GM21737 (cell line): ENCODE data around the gene KDM5A.
"Not testable (repeated sequence)": the region's sequence is repeated elsewhere in the genome, so short reads cannot be mapped to it uniquely, and the experiment has no call there.

ENCODE experiments used
- ATAC-seq: cut with Tn5 transposase; IDR thresholded peaks from one replicate; pipeline ENCODE4 v1.9.1; 2021; ENCODE audit warnings: mild to moderate bottlenecking, moderate library complexity; ENCODE audit not compliant: unreplicated experiment

KDM5A gene

GRCh38 chr12:334125-334524 is 55.0 kb downstream of the KDM5A start:
- ATAC-seq: no peak

- ATAC-seq: no peak
Measured at GRCh38 chr12:332581-333205, 56.4 kb downstream of the KDM5A start.

- ATAC-seq: no peak
Measured at GRCh38 chr12:331287-331686, 57.8 kb downstream of the KDM5A start.

- no peak for ATAC-seq
Measured at GRCh38 chr12:325906-326305, 63.2 kb downstream of the KDM5A start.

- no peak for ATAC-seq
Measured at GRCh38 chr12:323507-323906, 65.6 kb downstream of the KDM5A start.

GRCh38 chr12:321606-322326 is 67.4 kb downstream of the KDM5A start:
- no peak for ATAC-seq

- ATAC-seq: no peak
Measured at GRCh38 chr12:318759-319515, 70.2 kb downstream of the KDM5A start.

GRCh38 chr12:308511-308910 is 80.6 kb downstream of the KDM5A start:
- no peak for ATAC-seq

GRCh38 chr12:307406-307805 is 81.7 kb downstream of the KDM5A start:
- no peak for ATAC-seq

GRCh38 chr12:304805-305204 is 84.3 kb downstream of the KDM5A start:
- ATAC-seq: no peak

GRCh38 chr12:302766-303165 is 86.4 kb downstream of the KDM5A start:
- ATAC-seq: not testable (repeated sequence)

GRCh38 chr12:300166-300565 is 89.0 kb downstream of the KDM5A start:
- ATAC-seq: not testable (repeated sequence)

GRCh38 chr12:299511-299910 is 89.6 kb downstream of the KDM5A start:
- ATAC-seq: not testable (repeated sequence)

GRCh38 chr12:298059-298458 is 91.1 kb downstream of the KDM5A start:
- not testable (repeated sequence) for ATAC-seq

GRCh38 chr12:295132-295531 is 94.0 kb downstream of the KDM5A start:
- ATAC-seq: no peak

GRCh38 chr12:293199-293598 is 95.9 kb downstream of the KDM5A start:
- no peak for ATAC-seq

- no peak for ATAC-seq
Measured at GRCh38 chr12:292186-292585, 96.9 kb downstream of the KDM5A start.

GRCh38 chr12:291153-291723 is 97.9 kb downstream of the KDM5A start:
- ATAC-seq: no peak

- no peak for ATAC-seq
Measured at GRCh38 chr12:288687-289086, 100.4 kb downstream of the KDM5A start.

GRCh38 chr12:286531-287300 is 102.4 kb downstream of the KDM5A start:
- no peak for ATAC-seq

GRCh38 chr12:278046-278445 is 111.1 kb downstream of the KDM5A start:
- ATAC-seq: no peak
